ENCODE data around the gene SETX.

DNA sequence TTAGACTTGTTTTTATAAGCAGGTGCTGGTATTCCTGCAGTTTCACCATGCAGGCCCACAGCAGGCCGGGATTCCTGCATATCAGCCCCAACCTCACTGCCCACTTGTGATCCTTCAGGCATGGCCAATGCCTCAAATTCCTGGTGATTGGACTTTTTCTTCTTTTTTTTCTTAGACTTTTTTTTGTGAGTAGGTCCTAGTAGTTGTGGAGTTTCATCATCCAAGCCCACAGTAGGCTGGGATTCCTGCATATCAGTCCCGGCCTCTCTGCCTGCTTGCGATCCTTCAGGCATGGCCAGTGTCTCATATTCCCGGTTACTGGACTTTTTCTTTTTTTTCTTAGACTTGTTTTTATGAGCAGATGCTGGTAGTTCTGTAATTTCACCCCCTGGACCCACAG, 47.0 kb upstream of the SETX start:
- TF ChIP-seq, protein P1, sequence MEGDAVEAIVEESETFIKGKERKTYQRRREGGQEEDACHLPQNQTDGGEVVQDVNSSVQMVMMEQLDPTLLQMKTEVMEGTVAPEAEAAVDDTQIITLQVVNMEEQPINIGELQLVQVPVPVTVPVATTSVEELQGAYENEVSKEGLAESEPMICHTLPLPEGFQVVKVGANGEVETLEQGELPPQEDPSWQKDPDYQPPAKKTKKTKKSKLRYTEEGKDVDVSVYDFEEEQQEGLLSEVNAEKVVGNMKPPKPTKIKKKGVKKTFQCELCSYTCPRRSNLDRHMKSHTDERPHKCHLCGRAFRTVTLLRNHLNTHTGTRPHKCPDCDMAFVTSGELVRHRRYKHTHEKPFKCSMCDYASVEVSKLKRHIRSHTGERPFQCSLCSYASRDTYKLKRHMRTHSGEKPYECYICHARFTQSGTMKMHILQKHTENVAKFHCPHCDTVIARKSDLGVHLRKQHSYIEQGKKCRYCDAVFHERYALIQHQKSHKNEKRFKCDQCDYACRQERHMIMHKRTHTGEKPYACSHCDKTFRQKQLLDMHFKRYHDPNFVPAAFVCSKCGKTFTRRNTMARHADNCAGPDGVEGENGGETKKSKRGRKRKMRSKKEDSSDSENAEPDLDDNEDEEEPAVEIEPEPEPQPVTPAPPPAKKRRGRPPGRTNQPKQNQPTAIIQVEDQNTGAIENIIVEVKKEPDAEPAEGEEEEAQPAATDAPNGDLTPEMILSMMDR (IDR thresholded peaks at IDR 0.05; ENCODE audit: low read depth, low read length): no peak
- TF ChIP-seq EZH2phosphoT487 (IDR thresholded peaks at IDR 0.05; ENCODE audit: low read depth): no peak

All from OCI-LY3 (cell line).